ENCODE measurements around the gene RHCE.
A peak's percentile ranks its signal among the peaks of the same experiment; 100 is the strongest.

Gene RHCE

DNA sequence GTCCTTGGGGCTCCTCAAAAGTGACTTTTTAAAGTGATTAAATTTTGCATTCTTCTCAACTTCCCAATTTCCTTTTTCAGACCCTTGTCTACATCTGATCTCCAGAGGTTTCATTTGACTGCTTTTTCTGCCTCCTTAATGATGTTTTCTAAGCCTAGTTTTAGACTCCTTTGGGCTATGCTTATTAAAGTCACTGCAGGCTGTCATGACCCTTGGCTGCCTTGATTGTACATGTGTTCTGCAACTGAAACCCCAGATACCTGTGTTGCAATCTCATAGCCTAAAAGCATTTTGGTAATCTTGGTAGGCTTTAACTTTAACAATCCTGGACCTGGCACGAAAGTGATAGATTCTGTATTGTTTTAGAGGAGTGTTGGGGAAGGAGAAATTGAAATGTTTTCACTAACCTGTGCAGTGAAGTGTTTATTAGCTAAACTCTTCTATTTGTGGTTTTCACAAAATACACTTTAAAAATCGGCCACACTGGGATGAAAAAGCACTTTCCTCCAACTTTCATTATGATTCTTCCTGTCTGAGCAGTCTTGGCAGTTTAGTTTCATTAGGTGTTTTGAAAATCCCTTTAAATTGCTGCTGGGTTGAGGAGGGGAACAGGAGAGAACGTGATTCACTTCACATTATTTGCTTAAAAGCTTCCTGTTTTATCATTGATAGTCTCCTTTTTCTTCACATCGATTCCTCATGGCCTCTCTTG, 14.9 kb upstream of the RHCE start:
- DNase-seq (ENCODE audit: insufficient read length, low spot score) (no peak), FAIRE-seq (peak; percentile 57)
- TF ChIP-seq POLR2AphosphoS5 (IDR thresholded peaks at IDR 0.05; ENCODE audit: low read depth, low read length) (no peak), SPI1 (IDR thresholded peaks at IDR 0.05; ENCODE audit: low read depth, low read length) (no peak), PAX5 (IDR thresholded peaks at IDR 0.05; ENCODE audit: insufficient read depth, low read length, severe bottlenecking) (no peak), POLR2A (IDR thresholded peaks at IDR 0.05; ENCODE audit: low read depth, low read length) (no peak), POU2F2 (IDR thresholded peaks at IDR 0.05; ENCODE audit: low read depth, low read length) (no peak), TAF1 (IDR thresholded peaks at IDR 0.05; ENCODE audit: low read depth, low read length) (no peak)

DNA sequence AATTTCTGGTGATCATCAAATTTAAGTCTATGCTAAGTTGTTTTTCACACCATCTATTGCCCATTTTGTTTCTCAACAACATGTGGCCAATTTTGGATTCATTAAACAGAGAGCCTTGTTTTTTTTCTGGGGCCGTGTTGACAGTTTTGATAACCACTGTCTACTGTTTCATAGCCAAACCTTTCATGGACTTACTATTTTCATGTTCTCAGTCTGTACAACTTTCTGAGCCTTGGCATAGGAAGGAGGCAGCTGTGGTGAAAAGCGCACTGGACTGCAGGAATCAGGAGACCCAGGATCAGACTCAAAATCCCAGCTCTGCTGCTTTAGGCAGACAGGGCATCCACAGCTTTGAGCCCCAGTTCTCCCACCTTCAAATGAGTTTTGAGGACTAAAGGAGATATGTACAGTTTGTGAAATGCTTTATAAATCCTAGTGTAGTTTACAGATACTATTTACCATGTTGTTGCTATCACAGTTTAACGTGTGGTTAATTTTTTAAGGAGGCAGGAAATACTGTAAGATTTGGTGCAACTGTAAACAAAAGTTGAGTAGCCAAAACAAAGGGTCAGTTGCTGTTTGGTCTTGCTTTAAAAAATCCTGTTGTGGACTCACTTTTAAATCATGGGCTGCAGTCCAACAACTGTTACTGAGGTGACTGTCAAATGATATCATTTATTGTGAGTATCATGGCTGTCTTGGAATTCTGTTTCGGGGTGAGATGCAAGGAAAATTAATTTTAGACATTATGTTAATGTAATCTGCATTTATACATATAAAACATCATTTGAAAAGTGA, 13.0 kb upstream of the RHCE start:
- no peak for TF ChIP-seq POLR2AphosphoS5 (IDR thresholded peaks at IDR 0.05; ENCODE audit: low read depth, low read length)
- TF ChIP-seq SPI1 (IDR thresholded peaks at IDR 0.05; ENCODE audit: low read depth, low read length): no peak
- TF ChIP-seq POLR2A (IDR thresholded peaks at IDR 0.05; ENCODE audit: low read depth, low read length): no peak
- no peak for TF ChIP-seq TAF1 (IDR thresholded peaks at IDR 0.05; ENCODE audit: low read depth, low read length)
- no peak for TF ChIP-seq POU2F2 (IDR thresholded peaks at IDR 0.05; ENCODE audit: low read depth, low read length)
- TF ChIP-seq PAX5 (IDR thresholded peaks at IDR 0.05; ENCODE audit: insufficient read depth, low read length, severe bottlenecking): no peak
- FAIRE-seq: no peak
- no peak for DNase-seq (ENCODE audit: insufficient read length, low spot score)

DNA sequence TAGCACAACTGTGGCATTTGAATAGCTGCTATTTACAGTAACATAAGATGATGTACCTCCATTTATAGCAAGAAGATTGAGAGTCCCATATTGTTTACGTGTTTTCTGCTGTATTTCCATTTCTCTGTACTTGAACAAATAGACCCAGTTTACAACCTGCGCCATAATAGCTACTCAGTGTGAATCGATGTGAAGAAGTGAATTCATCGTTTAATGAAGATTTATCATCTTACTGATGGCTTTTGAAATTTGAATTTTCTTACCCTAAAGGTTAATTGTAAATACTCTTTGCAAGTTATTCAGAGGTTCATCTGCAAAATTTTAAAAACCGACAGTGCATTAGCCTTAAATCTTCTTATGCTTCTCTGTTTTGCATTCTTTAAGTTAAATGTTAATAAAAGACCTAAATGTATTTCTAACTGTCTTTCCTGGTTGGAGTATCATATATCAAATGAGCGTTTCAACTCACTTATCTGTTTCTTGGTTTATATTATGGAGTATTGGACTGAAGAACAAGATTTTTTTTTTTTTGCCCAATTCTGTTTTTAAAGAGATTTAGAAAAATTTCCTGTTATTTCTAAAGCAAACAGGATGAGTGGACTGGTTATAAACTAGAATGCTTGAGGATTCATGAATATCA, 12.2 kb upstream of the RHCE start:
- no peak for TF ChIP-seq SPI1 (IDR thresholded peaks at IDR 0.05; ENCODE audit: low read depth, low read length)
- TF ChIP-seq PAX5 (IDR thresholded peaks at IDR 0.05; ENCODE audit: insufficient read depth, low read length, severe bottlenecking): no peak
- no peak for TF ChIP-seq POLR2AphosphoS5 (IDR thresholded peaks at IDR 0.05; ENCODE audit: low read depth, low read length)
- TF ChIP-seq TAF1 (IDR thresholded peaks at IDR 0.05; ENCODE audit: low read depth, low read length): no peak
- TF ChIP-seq POU2F2 (IDR thresholded peaks at IDR 0.05; ENCODE audit: low read depth, low read length): no peak
- DNase-seq (ENCODE audit: insufficient read length, low spot score): no peak
- FAIRE-seq: no peak

DNA sequence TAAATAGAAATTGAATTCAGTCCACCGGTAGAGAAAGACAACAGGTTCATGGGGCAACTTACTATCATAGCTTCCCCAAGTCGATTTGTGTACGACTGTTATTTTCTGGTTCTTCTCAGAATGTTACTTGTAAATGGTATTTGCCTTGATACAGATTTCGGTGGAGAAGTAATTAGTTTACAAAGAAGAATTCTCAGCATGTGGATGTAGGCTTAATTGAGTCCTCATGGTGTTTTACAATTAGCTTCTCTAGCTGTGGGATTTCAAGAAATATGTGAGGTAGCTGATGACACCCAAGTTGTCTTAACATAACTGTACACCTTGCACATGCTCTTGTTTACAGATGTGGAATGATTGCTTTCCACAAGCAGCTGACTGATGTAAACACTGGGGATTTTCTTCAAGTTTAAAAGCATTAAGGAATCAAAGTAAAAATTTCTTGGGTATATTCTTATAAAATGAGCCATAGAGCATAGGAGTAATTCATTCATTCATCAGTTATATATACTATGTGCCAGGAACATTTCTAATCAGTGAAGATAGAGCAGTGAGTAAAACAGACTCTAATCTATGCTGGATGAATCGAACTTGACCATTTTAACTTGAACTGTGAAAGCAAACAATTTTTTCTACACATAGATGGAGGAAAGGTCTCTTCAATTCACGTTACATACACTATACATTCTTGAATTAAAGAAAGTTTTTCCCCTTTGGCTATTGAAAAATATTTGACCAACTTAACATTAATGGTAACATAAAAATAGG, 11.5 kb upstream of the RHCE start:
- FAIRE-seq (peak; percentile 33), DNase-seq (ENCODE audit: insufficient read length, low spot score) (no peak)
- TF ChIP-seq POLR2AphosphoS5 (IDR thresholded peaks at IDR 0.05; ENCODE audit: low read depth, low read length): no peak
- TF ChIP-seq TAF1 (IDR thresholded peaks at IDR 0.05; ENCODE audit: low read depth, low read length): no peak
- no peak for TF ChIP-seq SPI1 (IDR thresholded peaks at IDR 0.05; ENCODE audit: low read depth, low read length)
- no peak for TF ChIP-seq PAX5 (IDR thresholded peaks at IDR 0.05; ENCODE audit: insufficient read depth, low read length, severe bottlenecking)
- no peak for TF ChIP-seq POU2F2 (IDR thresholded peaks at IDR 0.05; ENCODE audit: low read depth, low read length)
- no peak for TF ChIP-seq POLR2A (IDR thresholded peaks at IDR 0.05; ENCODE audit: low read depth, low read length)

DNA sequence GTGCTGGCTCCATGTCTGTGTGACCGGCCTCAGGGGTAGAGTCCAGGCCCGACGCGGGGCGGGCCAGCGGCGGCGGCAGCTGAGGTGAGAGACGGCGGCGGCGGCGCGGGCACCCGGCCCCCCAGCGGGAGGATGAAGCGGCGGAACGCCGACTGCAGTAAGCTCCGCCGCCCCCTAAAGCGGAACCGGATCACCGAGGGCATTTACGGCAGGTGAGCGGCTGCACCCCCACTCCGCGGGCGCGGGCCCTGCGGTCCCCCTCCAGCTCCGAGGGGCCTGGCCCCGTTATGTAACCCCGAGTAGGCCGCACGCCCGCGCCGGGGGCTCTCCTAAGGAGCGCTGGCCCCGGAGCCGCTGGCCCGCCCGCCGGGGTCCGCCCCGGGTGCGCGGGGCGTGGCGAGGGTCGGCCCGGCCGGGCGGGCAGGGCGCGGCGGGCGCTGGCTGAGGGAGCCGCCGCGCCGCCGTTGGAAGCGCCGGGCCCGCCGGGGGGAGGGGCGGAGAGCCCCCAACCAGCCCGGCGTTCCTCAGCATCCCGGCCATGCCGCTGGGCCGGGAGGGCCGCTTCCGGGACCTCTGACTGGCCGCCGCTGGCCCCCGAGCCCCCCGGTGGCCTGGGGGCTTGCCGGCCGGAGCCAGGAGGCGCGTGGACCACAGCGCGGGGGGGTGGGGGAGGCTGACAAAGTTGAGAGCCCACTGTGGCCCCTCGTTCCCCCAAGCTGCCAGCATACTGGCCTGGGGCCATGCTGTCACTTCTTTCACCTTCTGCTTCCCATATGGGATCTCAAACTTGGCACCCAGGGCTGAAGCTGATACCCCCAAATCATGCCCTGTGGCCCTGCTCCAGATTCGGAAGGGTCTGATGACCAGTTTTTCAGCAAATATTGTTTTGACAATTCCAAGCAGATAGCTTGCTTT, 10.6 kb upstream of the RHCE start:
- DNase-seq (ENCODE audit: insufficient read length, low spot score) (peak; percentile 12), FAIRE-seq (no peak)
- TF ChIP-seq POU2F2 (IDR thresholded peaks at IDR 0.05; ENCODE audit: low read depth, low read length): no peak
- peak; percentile 39 for TF ChIP-seq SPI1 (IDR thresholded peaks at IDR 0.05; ENCODE audit: low read depth, low read length)

DNA sequence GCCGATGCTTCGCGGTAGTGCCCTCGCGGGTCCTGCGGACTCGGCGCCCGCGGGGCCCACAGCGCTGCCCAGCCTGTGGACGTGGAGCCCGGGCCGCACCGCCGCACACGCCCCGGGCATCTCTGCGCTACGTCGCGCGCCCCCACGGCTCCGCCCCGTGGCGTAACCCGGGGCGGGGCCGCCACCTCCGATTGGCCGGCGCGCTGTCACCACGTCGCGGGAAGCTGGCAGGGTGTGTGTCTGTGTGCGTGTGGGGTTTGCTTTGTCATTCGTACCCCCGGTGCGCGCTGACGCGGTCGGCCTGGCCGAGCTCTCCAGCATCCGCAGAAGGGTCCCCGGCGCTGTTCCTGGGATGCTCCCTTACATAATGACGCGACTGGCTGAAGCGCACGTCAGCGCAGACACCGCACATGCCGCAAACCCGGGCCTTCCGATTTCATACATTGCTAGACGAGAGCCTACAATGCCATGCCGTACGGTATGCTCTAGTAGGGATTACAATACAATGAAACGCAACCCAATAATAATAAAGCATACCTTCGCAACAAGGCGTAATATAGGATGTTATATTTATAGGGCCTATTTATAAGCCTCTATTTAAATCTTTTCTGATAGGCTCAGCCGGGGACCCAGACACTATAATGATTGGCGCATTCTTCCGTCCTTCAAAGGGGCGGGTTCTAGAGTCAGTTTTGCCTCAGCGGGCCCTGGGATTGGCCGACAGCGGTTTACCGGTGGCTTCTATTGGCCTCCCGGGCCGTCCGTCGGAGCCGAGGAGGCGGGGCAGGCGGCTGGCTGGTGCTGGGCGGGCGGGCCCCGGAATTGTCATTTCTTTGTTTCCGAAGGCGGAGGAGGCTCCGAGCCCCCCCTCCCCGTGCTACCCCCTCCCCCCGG, 9.7 kb upstream of the RHCE start, which contains the start of gene MACO1:
Gene MACO1 (plus strand): TSS at position 825 of the 894 bp plus-strand sequence. CDS start 202 bp downstream, outside the sequence.
- peak; percentile 81 for TF ChIP-seq POLR2AphosphoS5 (IDR thresholded peaks at IDR 0.05; ENCODE audit: low read depth, low read length)
- peak; percentile 72 for TF ChIP-seq POLR2A (IDR thresholded peaks at IDR 0.05; ENCODE audit: low read depth, low read length)
- TF ChIP-seq TAF1 (IDR thresholded peaks at IDR 0.05; ENCODE audit: low read depth, low read length): peak; percentile 86; the same call in 1 of the 2 replicates
- no peak for TF ChIP-seq PAX5 (IDR thresholded peaks at IDR 0.05; ENCODE audit: insufficient read depth, low read length, severe bottlenecking)
- no peak for TF ChIP-seq SPI1 (IDR thresholded peaks at IDR 0.05; ENCODE audit: low read depth, low read length)
- no peak for TF ChIP-seq POU2F2 (IDR thresholded peaks at IDR 0.05; ENCODE audit: low read depth, low read length)
- peak; percentile 97 for FAIRE-seq
- peak; percentile 86 for DNase-seq (ENCODE audit: insufficient read length, low spot score)

DNA sequence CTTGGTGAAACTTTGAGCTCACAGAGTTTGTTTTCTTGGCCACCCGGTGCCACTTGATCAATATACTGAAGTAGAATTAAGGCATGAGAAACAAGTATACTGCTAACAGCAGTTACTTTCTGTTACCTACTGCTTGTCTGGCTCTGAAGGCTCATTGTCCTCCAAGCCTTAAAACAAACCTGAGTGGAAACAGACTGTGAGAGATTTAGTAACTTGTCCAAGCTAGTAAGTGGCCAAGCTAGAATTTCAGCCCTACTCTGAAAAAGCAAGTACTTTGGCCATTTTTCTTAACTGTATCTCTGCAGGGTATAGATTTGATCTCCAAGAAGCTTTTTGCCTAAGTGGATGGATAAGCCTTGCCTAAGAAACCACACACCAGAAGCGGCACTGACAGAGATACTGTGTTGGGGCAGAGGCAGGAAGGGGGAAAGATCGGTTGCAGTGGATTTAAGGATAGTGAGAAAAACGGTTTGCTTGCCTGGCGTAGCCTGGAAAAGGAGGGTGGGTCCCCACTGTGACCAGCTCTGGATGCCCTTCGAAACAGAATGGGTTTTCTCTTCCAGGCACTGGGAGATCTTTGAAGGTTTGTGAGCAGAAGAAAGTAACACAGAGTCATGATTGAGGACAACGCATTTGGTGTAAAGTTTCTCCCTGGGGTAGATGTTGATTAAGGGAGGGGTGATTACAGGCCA, 8.0 kb upstream of the RHCE start:
- TF ChIP-seq SPI1 (IDR thresholded peaks at IDR 0.05; ENCODE audit: low read depth, low read length): no peak
- no peak for TF ChIP-seq POLR2AphosphoS5 (IDR thresholded peaks at IDR 0.05; ENCODE audit: low read depth, low read length)
- TF ChIP-seq POU2F2 (IDR thresholded peaks at IDR 0.05; ENCODE audit: low read depth, low read length): no peak
- no peak for TF ChIP-seq POLR2A (IDR thresholded peaks at IDR 0.05; ENCODE audit: low read depth, low read length)
- TF ChIP-seq PAX5 (IDR thresholded peaks at IDR 0.05; ENCODE audit: insufficient read depth, low read length, severe bottlenecking): no peak
- no peak for TF ChIP-seq TAF1 (IDR thresholded peaks at IDR 0.05; ENCODE audit: low read depth, low read length)
- no peak for DNase-seq (ENCODE audit: insufficient read length, low spot score)
- FAIRE-seq: no peak

Measured in GM12891 (cell line).